PC-9 (cell line): ENCODE measurements around the gene DENND5A. TPM values are rescaled to one million over a fixed set of nuclear protein-coding genes. Genes with fewer than 3 reads are reported as not detected.

Experiments used
- BruUV-seq: library from RNA; stranded (reverse); fragments of 400-500 nt; replicated peaks from 2 replicates; lab custom pipeline; 2021; lab: Mats Ljungman, UMichigan
- CTCF ChIA-PET: fragments of 300-600 bp; sonication (Branson Sonifier 250); formaldehyde crosslinking; loops from one replicate; lab custom pipeline; 2022; ENCODE audit warnings: antibody characterized with exemption; lab: Charles Lee
- POLR2A ChIA-PET: fragments of 300-600 bp; sonication (Branson Sonifier 250); formaldehyde crosslinking; loops from one replicate; lab custom pipeline; 2022; ENCODE audit warnings: antibody characterized with exemption; ENCODE audit not compliant: unreplicated experiment; lab: Charles Lee
- DNase-seq, 2 experiments: peaks; one replicate each; pipeline versions ENCODE4 v3.0.0 to v3.0.0-alpha.2; 2015 to 2022; ENCODE audit warnings: mixed read lengths in 1 of 2
- H2AFZ ChIP-seq: fragments of 200-600 bp; sonication (generic); 2 replicates; pipeline ENCODE4 v1.8.1; 2017; ENCODE audit warnings: antibody characterized with exemption
- H3F3A ChIP-seq: fragments of 200-600 bp; sonication (generic); 2 replicates; pipeline ENCODE4 v1.8.1; 2017; ENCODE audit warnings: antibody characterized with exemption, mild to moderate bottlenecking, low read depth; ENCODE audit not compliant: insufficient read depth
- H3K27ac ChIP-seq: fragments of 200-600 bp; sonication (generic); 2 replicates; pipeline ENCODE4 v1.6.1; 2016; ENCODE audit warnings: mixed run types
- H3K27me3 ChIP-seq: fragments of 200-600 bp; sonication (generic); 2 replicates; pipeline ENCODE4 v1.6.1; 2016; ENCODE audit warnings: low read depth, mixed run types; ENCODE audit not compliant: insufficient read depth
- H3K36me3 ChIP-seq: fragments of 200-600 bp; sonication (generic); 2 replicates; pipeline ENCODE4 v1.6.1; 2016; ENCODE audit warnings: low read depth, mixed run types
- H3K4me1 ChIP-seq: fragments of 200-600 bp; sonication (generic); replicated peaks from 2 replicates; pipeline ENCODE4 v1.6.1; 2016; ENCODE audit warnings: mixed run types; ENCODE audit not compliant: insufficient read depth
- H3K4me2 ChIP-seq: fragments of 200-600 bp; sonication (generic); 2 replicates; pipeline ENCODE4 v1.6.1; 2017; ENCODE audit warnings: mixed run types
- H3K4me3 ChIP-seq: fragments of 200-600 bp; sonication (generic); 2 replicates; pipeline ENCODE4 v1.6.1; 2016; ENCODE audit warnings: mixed run types
- H3K79me2 ChIP-seq: fragments of 200-600 bp; sonication (generic); 2 replicates; pipeline ENCODE4 v1.6.1; 2017; ENCODE audit warnings: low read depth, mixed run types
- H3K9me2 ChIP-seq: fragments of 200-600 bp; sonication (generic); 2 replicates; pipeline ENCODE4 v1.8.1; 2017; ENCODE audit warnings: mild to moderate bottlenecking; ENCODE audit not compliant: insufficient read depth
- H3K9me3 ChIP-seq: fragments of 200-600 bp; sonication (generic); 2 replicates; pipeline ENCODE4 v1.8.1; 2016; ENCODE audit warnings: low read depth; ENCODE audit not compliant: insufficient read depth
- H4K20me1 ChIP-seq: fragments of 200-600 bp; sonication (generic); 2 replicates; pipeline ENCODE4 v1.8.1; 2017; ENCODE audit not compliant: insufficient read depth
- CTCF ChIP-seq: fragments of 200-600 bp; sonication (generic); conservative IDR thresholded peaks from 2 replicates; pipeline ENCODE4 v1.6.1; 2017; ENCODE audit warnings: mixed run types, antibody characterized with exemption, mild to moderate bottlenecking, moderate library complexity
- EZH2 ChIP-seq: fragments of 200-600 bp; sonication (generic); IDR thresholded peaks from 2 replicates; pipeline ENCODE4 v1.8.0; 2017; ENCODE audit warnings: antibody characterized with exemption, low read depth
- intact Hi-C: fragments of 100-400 bp; cut with micrococcal nuclease; formaldehyde crosslinking; loops from one replicate; pipeline ENCODE4 v1.10.0; 2022; ENCODE audit not compliant: unreplicated experiment
- total RNA-seq: library from RNA; stranded (reverse); gene quantifications from 2 replicates; pipeline ENCODE4 v1.2.3, GENCODE V29; 2021

DENND5A gene
- total RNA-seq, 1 experiment from 2014 or later, result 19.8 TPM

DNA sequence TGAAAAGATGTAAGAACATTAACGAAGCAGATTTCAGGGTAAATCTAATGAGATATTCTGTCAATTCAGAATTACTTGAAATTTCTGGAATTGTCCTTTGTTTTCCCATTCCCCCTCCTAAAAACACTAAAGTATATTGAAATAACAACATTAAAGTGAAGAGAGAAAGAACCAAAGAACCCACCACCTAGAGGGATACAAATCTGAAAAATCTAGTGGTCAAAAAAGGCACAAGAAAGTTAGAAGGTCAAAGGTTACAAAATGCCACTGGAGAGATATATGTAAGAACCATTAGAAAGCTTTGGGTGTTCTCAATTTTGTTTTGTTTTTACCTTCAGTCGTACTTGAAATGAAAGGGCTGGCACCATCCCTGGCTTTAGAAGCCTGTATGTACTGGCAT is 57.9 kb downstream of the DENND5A start:
- Histone ChIP-seq H4K20me1 (no peaks in the 10 kb centered on the region), H3K9me2 (no peaks in the 10 kb centered on the region), H3F3A (no peaks in the 10 kb centered on the region), H3K79me2 (peaks cover 6% of the 10 kb centered on the region; the same call in 1 of the 2 replicates), H3K36me3 (no peaks in the 10 kb centered on the region), H3K9me3 (no peaks in the 10 kb centered on the region), H3K27me3 (no peaks in the 10 kb centered on the region), H2AFZ (no peak overlapping the region), H3K4me1 (peaks cover 16% of the 10 kb centered on the region), H3K4me2 (no peak overlapping the region), H3K4me3 (no peak overlapping the region), H3K27ac (no peak overlapping the region)
- CTCF ChIA-PET, result no interaction called here
- intact Hi-C loops, result no loop called here
- BruUV-seq, result no TSS peak
- POLR2A ChIA-PET, result no interaction called here
- TF ChIP-seq EZH2, result no peak
- TF ChIP-seq CTCF, result no peak
- DNase-seq, result no peak

DNA sequence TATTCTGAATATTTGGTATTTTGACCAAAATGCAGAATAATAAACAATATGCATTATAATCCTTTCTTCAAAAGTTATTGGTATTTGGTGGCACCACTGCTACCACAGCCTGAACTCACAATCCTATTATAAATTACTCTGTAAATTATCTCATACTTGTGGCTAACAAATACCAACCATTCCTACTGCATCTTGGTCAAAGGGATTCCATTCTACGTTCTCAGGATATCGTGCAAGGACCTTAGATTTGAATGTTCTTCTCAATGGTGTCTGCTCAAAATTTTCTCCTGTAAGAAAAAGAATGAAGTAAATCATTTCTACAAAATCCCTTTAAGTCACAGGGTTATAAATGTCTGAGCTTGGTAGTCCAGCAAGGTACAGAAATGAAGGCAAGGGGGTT is 58.7 kb downstream of the DENND5A start:
- no peak overlapping the region for H3K4me2 ChIP-seq
- ChIA-PET POLR2A (no interaction called here), CTCF (no interaction called here)
- H3F3A ChIP-seq, result no peaks in the 10 kb centered on the region
- TF ChIP-seq EZH2, result no peak
- TF ChIP-seq CTCF, result no peak
- no peaks in the 10 kb centered on the region for H3K9me3 ChIP-seq
- DNase-seq, result no peak
- H3K36me3 ChIP-seq, result no peaks in the 10 kb centered on the region
- no peak overlapping the region for H3K27ac ChIP-seq
- H3K9me2 ChIP-seq, result no peaks in the 10 kb centered on the region
- no peak overlapping the region for H3K4me3 ChIP-seq
- H2AFZ ChIP-seq, result no peak overlapping the region
- peaks cover 6% of the 10 kb centered on the region; the same call in 1 of the 2 replicates for H3K79me2 ChIP-seq
- no TSS peak for BruUV-seq
- intact Hi-C loops, result no loop called here
- H3K4me1 ChIP-seq, result peaks cover 16% of the 10 kb centered on the region
- no peaks in the 10 kb centered on the region for H4K20me1 ChIP-seq
- no peaks in the 10 kb centered on the region for H3K27me3 ChIP-seq

- Histone ChIP-seq H3K27me3 (no peaks in the 10 kb centered on the region), H3K79me2 (no peaks in the 10 kb centered on the region), H3F3A (no peaks in the 10 kb centered on the region), H3K4me2 (no peak overlapping the region), H4K20me1 (no peaks in the 10 kb centered on the region), H3K9me3 (no peaks in the 10 kb centered on the region), H3K27ac (no peak overlapping the region), H3K4me3 (no peak overlapping the region), H3K36me3 (no peaks in the 10 kb centered on the region), H3K4me1 (peaks cover 1% of the 10 kb centered on the region), H3K9me2 (no peaks in the 10 kb centered on the region), H2AFZ (no peak overlapping the region)
- ChIA-PET CTCF (no interaction called here), POLR2A (no interaction called here)
- no TSS peak for BruUV-seq
- TF ChIP-seq EZH2, result no peak
- no peak for TF ChIP-seq CTCF
- DNase-seq, result no peak
- intact Hi-C loops, result no loop called here
Observed at GRCh38 chr11:9203691-9204311, 61.3 kb downstream of the DENND5A start.
